ENCODE measurements around the gene ZNF426.

The ZNF426 gene

DNA sequence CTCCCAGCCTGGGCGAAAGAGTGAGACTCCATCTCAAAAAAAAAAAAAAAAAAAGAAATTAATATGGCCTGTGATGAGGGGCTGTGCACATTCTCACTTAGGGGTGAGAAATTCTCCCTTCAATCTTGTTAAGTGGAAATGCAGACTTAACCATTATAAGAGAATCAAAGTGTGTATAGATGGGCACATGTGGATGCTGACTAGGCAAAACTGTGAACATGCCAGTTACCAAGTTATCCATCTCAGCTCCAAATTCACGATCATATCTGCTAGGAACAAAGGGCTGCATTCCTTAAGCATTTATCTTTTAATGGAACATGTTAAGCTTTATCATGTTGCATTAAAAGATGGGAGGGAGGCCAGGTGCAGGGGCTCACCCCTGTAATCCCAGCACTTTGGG is 44.3 kb downstream of the ZNF426 start:
- no peak for DNase-seq

- DNase-seq: no peak
These were observed 51.4 kb downstream of the ZNF426 start for GRCh38 chr19:9487016-9487415.

DNA sequence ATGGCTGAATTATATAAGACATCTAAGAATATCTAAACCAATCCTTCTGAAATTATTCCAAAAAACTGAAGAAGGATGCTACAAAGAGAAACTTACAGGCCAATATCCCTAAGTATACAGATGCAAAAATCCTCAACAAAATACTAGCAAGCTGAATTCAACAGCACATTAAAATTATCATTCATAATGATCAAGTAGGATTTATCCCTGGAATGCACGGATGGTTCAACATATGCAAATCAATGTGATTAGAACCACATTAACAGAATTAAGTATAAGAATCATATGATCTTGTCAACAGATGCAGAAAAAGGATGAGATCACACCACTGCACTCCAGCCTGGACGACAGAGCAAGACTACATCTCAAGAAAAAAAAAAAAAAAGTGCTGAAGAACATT is 53.3 kb downstream of the ZNF426 start:
- DNase-seq: no peak

- DNase-seq: no peak
These were observed 63.5 kb downstream of the ZNF426 start for GRCh38 chr19:9474975-9475374.

Measured in KG1 (cell line).